ENCODE data around the gene CROCC.
"Not testable (repeated sequence)": the region's sequence is repeated elsewhere in the genome, so short reads cannot be mapped to it uniquely, and the experiment has no call there.

Gene CROCC, protein sequence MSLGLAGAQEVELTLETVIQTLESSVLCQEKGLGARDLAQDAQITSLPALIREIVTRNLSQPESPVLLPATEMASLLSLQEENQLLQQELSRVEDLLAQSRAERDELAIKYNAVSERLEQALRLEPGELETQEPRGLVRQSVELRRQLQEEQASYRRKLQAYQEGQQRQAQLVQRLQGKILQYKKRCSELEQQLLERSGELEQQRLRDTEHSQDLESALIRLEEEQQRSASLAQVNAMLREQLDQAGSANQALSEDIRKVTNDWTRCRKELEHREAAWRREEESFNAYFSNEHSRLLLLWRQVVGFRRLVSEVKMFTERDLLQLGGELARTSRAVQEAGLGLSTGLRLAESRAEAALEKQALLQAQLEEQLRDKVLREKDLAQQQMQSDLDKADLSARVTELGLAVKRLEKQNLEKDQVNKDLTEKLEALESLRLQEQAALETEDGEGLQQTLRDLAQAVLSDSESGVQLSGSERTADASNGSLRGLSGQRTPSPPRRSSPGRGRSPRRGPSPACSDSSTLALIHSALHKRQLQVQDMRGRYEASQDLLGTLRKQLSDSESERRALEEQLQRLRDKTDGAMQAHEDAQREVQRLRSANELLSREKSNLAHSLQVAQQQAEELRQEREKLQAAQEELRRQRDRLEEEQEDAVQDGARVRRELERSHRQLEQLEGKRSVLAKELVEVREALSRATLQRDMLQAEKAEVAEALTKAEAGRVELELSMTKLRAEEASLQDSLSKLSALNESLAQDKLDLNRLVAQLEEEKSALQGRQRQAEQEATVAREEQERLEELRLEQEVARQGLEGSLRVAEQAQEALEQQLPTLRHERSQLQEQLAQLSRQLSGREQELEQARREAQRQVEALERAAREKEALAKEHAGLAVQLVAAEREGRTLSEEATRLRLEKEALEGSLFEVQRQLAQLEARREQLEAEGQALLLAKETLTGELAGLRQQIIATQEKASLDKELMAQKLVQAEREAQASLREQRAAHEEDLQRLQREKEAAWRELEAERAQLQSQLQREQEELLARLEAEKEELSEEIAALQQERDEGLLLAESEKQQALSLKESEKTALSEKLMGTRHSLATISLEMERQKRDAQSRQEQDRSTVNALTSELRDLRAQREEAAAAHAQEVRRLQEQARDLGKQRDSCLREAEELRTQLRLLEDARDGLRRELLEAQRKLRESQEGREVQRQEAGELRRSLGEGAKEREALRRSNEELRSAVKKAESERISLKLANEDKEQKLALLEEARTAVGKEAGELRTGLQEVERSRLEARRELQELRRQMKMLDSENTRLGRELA (N-terminal part only)

DNA sequence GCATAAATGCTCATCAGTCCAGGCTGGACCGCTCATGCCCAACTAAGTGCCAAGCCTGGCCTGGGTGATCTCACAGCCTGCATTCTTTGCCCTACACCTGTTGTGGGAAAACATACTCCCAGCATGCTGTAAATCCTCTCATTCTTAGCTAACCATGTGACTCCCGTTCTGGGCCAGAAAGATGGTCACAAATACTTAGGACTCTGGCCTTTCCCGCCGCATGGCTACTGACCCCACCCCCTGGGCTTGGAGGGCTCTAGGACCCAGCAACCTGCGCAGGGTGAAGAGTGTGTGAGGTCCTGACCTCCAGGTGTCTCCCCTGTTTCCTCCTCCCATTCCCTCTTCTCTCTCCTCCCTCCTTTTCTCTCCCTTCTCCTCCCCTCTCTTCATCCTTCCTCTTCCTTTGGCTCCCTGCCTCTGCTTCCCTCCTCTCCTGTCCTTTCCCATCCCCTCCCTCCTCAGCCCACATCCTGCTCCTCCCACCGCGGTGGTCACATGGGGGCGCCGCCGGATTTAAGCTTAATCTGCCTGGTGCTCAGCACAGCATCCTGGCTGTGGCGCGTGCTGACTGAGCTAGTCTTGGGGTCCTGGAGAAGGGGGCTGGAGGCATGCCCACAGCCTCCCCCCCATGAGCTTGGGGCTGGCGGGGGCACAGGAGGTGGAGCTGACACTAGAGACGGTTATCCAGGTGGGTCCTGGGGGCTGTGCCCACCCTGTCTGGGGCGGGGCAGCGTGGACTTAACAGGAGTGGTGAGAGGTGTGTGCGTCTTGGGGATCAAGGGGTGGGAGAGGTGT is at the start of gene CROCC:
CROCC (plus strand) TSS at position 541 of the 795 bp plus-strand sequence; CDS start at position 629, 88 bp downstream.
- peak; percentile 65 for DNase-seq (ENCODE audit: low spot score)

DNA sequence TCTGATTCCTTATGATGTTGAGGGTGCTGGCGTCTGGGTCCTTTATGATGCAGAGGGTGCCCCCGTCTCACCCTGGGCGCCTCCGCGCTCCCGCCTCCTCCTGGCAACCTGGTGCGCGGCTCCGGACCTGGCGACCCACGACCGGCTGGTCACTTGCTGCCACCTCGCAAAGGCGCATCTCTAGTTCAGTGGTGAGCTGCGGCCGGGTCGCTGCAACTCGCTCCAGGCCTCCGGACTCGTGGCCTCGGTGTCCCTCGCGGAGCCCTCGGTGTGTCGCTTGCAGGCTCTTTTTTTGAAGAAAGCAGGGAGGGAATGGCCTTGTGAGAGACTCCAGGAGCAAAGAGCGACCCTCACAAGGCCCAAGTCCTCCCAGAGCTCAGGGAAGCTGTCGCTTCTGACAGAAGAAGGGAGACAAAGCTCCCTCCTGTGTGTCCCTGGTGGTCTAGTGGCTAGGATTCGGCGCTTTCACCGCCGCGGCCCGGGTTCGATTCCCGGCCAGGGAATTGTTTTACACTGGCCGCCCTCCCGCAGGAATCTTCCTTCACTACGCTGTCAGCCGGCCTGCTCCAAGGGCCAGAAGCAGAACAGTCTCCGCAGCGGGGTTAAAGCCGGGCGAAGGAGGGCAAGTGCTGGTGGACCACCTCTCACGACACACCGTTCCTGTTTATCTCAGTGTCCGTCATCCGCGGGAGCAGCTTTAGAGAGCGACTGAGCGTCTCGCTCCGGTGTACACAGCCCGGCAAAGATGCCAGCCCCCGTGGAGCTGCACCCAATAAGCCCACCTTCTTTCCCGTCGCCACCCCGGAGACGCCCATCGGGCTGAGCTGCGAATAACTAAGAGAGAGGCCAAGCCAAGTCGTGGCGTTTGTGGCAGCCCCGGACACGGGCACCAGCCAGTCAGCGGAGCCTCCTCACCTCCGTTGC is 49.3 kb upstream of the CROCC start:
- DNase-seq (ENCODE audit: low spot score): not testable (repeated sequence)

DNA sequence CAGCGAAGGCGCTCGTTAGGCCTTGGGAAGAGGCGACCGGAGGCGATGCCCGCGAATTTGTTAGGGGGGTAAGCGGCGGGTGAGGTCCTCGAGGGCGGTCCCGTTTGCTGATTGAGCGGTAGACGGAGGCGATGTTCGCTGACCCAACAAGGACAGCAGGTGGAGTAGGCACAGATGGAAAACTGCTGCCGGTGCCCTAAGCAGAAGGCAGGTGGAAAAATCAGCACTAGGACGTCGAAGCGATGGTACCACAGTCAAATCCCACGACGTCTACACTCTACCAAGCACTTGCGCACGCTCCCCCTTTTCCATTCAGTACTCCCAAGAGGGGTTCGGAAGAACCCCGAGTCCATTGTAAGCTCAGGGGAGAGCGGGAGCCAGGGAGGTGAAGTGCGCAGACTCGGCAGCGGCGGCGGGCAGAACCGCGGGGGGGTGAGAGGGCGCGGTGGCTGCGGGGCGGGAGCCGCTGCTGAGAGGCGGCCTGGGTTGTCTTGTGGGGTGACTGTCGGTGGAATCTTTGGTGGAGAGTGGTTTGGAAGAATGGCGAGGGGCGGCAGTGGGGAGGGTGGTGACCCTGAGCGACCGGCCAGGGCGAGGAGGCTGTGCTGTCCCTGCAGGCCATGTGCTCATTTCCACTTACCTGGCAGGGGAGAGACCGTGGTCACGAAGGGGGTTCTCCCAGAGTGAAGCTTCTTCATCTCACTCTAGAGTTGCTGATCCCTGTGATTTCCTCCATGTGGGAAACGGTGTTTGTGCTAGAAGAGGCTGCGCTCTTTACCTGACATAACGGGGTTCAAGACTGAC is 48.5 kb upstream of the CROCC start:
- DNase-seq (ENCODE audit: low spot score): not testable (repeated sequence)

DNA sequence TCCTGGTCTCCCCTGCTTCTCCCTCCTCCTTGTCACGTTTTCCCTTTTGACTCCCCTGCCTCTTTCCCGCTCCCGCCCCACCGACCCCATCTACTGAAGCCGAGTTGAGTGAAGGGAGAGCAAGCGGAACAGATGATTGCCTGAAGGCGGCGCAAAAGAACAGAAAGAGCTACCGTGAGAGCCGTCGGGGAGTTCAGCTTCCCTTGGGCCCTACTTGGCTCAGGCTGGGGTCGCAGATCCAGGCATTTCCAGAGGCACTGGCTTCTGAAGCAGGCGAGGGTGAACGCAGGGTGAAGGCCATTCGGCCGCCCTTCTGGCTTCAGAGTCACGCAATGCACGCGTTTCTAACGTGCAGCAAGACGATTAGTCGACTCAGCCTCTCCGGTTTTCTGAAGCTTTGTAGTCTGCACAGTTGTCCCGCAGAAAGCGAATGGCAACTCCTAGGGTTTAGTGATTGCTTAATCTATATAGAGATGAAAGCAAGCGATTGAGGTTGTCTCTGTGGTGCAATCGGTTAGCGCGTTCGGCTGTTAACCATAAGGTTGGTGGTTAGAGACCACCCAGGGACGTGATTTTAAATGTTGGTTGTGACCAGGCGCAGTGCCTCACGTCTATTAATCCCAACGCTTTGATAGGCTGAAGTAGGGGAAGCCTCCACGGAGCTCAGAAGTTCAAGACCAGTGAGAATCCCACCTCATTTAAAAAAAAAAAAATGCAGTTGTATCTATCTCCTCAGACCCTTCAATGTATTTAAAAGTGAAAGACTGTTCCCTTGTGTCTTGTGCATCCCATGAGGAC is 46.6 kb upstream of the CROCC start:
- not testable (repeated sequence) for DNase-seq (ENCODE audit: low spot score)

DNA sequence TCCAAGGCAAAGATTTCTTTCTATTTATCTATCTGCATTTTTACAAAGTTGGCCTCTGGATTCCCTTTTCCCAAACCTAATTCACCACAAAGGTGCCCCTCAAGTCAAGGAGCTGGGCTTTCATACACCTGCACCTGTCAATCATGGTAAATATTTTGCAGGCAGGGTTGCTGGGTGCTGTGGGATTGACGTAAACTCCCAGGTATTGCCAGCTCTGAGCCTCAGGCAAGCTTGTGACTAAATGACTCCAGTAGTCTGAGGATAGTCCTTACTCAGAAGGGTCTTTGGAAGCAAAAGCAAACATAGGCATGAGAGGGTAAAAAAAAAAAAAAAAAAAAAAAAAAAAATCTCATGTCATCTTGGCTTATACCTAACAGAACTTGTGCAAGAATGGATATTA is 40.0 kb upstream of the CROCC start:
- not testable (repeated sequence) for DNase-seq (ENCODE audit: low spot score)

DNA sequence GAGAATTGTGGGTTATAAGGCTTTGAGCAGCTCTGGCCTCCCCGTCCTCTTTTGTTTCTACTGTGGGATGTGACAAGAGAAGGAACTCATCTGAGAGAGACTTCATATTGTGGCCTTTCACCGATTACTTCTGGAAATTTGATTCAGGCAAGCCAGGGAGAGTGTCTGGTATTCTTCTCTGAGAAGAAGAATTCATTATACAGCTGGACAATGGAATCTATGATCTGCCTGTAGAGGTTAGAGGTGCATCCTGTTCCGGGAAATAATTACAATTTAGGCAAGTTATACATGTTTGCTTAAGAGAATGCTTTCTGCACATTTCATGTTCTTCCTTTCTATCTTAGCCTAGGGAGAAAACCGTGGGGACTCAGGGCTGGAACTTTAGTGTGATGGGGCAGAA is 38.7 kb upstream of the CROCC start:
- no peak for DNase-seq (ENCODE audit: low spot score)

DNA sequence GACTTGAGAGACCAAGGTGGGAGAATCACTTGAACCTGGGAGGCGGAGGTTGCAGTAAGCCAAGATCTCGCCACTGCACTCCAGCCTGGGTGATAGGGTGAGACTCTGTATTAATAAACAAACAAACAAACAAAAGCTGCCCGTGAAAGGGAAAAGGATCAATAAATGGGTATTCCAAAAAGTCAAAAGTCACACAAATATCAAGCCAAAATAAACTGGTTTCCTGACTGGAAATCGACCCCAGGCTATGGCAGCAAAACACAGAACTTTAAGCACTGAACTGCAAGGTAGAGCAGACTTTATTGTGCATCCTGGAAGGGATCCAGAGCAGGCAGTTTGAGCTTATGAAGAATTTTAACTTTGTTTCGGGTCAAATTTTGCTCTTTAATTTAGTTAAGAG is 37.2 kb upstream of the CROCC start:
- not testable (repeated sequence) for DNase-seq (ENCODE audit: low spot score)

DNA sequence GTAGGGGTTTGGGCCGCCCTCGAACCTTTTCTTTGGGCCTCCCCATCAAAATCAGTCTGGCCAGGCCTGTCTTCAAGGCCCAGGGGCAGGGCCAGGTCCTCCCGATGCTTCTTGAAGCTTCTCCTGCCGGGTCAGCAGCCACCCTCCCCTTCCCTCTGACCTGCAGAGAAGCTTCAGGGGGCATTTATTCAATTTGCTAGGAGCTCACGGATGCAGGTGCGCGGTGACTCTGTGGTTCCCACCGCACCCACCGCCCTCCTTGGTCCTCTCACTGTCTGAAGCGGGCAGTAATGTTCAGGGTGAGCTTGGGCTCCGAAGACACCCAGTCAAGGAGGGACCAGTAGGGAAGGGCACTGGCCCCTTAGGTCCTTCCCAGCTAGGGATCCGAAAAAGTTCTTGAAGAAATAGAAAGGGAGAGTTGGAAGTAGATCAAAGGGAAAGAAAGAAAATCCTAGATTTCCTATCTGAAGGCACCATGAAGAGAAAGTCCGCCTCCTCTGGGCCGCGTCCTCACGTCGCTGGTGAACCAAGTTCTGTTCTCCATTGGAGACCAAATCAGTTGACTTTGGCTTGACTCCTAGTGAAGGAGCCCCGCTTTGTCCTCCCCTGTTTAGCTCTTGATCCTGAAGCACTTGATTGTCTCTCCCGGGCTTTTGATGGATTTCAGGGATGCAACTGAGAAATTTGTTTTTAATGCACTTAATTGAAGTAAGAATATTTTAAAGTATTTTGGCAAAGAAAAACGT is 34.7 kb upstream of the CROCC start:
- DNase-seq (ENCODE audit: low spot score): no peak

DNA sequence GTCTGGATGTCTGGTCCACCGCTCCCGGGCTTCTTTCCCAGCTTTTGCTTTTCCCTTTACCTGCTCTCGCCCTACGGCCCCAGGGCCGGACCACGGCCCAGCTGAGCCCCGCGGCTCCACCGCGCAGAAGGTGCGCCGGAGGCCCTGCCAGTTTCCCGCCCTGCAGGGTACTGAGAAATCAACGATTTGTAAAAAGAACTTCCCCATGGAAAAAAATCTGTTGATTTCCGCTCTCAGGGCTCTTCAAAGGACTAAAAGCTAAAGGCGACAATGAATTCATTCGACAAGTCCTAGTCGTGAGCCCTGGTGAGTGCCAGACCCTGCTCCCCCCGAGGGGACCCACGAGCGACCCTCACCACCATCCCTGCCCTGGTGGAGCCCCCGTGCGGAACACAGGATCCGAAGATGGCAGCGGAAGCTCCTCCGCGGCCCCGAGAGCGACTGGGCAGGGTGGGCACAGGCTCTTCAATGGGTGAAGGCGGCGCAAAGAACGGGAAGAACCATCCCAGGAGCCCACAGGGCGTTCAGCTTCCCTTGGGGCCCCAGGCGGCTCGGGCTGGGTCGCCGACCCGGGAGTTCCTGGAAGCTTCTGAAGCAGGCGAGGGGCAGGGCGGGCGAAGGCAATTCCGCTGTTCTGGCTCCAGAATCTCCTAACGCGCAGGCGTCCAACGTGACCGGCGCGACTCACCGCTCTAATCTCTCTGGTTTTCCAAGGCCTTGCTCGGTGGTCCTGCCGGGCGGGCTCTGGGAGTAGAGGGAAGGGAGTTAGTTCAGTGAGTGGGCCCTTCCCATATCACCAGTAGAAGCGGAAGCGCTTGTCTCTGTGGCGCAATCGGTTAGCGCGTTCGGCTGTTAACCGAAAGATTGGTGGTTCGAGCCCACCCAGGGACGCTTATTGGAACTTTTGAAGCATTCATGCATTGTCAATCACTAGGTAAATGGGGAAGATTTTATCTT is 32.6 kb upstream of the CROCC start:
- DNase-seq (ENCODE audit: low spot score): no peak

DNA sequence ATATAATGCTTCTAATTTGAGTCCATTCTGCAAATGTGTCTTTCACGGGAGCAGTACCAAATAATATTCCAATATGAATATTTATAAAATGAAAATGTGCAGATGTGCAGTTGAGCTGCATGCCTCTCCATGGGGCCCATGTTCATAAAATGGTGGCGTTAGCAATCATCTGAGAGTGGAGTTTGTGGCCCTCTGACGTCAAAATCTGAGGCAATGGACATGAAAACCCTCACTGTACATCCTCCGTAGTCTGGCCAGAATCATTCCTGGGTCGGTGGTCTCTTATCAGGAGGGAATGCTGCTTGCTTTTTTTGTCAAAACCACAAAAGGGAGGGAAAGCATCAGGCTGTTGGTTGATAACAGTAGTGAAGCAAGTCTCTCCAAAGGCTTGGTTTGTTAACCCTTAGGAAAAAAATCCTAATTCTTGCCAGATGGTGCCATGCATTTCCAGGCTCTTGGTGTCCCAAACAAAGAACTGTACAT is 31.2 kb upstream of the CROCC start:
- not testable (repeated sequence) for DNase-seq (ENCODE audit: low spot score)

DNA sequence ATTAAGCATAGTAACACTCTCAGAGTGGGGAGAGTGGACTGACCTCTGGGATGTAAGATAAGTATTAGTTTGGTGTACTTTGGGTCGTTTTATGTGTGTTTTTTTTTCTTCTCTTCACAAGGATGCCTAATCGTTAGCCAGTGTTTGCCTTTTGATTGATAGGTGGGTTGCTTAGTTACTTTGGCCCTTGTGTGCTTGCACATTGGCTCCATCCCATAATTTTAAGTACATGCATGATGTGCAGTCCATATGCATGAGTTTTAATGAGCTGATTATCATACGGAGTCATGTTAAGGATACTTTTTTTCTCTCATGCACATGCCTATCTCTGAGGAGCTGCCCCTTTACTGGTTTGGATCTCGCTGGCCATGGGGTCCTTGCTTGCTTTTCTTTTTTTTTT is 30.7 kb upstream of the CROCC start:
- DNase-seq (ENCODE audit: low spot score): not testable (repeated sequence)

DNA sequence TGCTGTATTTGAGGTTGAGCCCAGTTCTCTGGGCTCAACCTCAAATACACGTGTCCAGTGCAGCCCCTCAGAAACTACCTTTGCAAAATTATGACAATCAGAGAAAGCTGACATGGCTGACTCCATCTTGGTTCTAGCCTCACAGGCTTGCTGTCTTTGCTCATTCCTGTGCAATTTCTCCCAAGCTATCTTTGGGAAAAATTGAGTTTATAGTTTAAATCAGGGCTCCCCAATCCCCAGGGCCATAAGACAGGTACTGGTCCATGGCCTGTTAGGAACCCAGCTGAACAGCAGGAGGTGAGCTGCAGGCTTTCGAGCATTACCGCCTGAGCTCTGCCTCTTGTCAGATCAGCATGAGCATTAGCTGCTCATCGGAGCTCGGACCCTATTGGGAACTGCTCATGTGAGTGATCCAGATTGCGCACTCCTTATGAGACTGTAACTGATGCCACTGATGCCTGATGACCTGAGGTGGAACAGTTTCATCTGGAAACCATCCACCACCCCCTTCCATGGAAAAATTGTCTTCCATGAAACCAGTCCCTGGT is 28.7 kb upstream of the CROCC start:
- DNase-seq (ENCODE audit: low spot score): not testable (repeated sequence)

DNA sequence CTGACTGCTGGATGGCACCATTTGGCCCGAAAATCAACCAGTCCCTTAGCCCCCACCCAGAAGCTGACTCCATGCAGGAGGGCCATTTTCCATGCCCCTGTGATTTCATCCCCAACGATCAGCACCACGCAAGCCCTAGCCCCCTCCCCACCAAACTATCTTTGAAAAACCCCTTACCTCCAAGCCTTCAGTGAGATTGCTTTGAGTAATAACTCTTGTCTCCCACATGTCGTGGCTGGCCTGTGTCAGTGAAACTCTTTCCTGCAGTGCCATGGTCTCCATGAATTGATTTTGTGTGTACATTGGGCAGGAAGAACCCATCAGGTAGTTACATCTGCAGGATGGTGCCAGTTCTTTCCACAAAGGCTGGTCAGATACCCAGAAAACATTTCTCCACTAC is 27.9 kb upstream of the CROCC start:
- DNase-seq (ENCODE audit: low spot score): not testable (repeated sequence)

DNA sequence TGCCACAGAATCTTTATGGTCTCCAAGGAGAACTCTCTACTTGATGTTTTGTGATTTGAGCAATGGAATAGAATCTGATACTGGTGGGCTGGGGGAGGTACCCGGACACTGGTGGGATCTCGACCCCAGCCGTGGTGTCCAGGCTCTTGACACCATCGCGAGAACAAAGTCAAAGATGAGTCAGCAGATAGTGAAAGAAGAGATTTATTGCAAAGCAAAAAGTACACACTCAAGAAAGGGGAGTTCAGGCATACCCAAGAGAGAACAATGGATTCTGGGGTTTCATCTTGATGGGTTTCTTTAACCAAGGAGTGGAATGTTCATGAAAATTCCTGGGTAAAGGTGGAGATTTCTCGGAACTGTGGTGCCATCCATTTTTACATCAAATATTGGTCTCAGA is 27.4 kb upstream of the CROCC start:
- not testable (repeated sequence) for DNase-seq (ENCODE audit: low spot score)

DNA sequence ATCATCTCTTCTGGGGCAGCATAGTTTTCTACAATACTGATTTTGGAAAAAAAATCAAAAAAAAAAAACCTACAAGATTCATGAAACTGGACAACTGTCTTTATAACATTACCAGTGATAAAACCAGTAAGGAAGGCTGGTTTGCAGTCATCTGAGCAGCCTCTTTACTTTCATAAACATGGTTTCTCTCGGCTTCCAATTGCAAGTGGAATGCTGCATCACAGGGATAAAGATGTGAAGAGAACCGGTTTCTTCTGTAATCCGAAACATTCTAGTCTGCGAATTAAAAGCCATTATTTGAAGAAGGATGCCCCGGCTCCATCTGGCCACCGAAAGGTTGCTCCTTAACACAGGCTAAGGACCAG is 26.5 kb upstream of the CROCC start:
- DNase-seq (ENCODE audit: low spot score): not testable (repeated sequence)
